Right lobe of liver (tissue), 6 donors: ENCODE results near the gene SCG2. TPM values are rescaled to one million over a fixed set of nuclear protein-coding genes. Genes with fewer than 3 reads are reported as not detected.

Source experiments
- ATAC-seq, 4 donors: fragments of 200-7000 bp; cut with Tn5 transposase; one replicate each; pipeline ENCODE4 v1.9.1; 2020; ENCODE audit warnings: mild to moderate bottlenecking in 4 of 4, moderate library complexity in 4 of 4
- DNase-seq, 3 donors: peaks; one replicate each; pipeline ENCODE4 v3.0.0-alpha.2; 2020
- H3K27ac ChIP-seq, 3 donors: fragments of 200-600 bp; one replicate each; pipeline ENCODE4 v1.8.0; 2022
- H3K27me3 ChIP-seq, 2 donors: fragments of 200-600 bp; one replicate each; pipeline ENCODE4 v1.8.0; 2022
- H3K36me3 ChIP-seq, 4 donors: fragments of 200-600 bp; sonication (generic) in 1 of 4; one replicate each; pipeline versions ENCODE4 v1.5.1 to v1.8.0; 2017 to 2022; ENCODE audit warnings: control low read depth in 1 of 4
- H3K4me1 ChIP-seq, 4 donors: fragments of 200-600 bp; sonication (generic) in 1 of 4; one replicate each; pipeline versions ENCODE4 v1.5.1 to v1.8.0; 2017 to 2022; ENCODE audit warnings: control low read depth in 1 of 4
- H3K4me3 ChIP-seq, 3 donors: fragments of 200-600 bp; one replicate each; pipeline ENCODE4 v1.8.0; 2022
- H3K9me3 ChIP-seq, 4 donors: fragments of 200-600 bp; sonication (generic) in 1 of 4; one replicate each; pipeline versions ENCODE4 v1.5.1 to v1.8.0; 2017 to 2022; ENCODE audit warnings: control low read depth in 1 of 4
- CTCF ChIP-seq, 4 donors: fragments of 200-600 bp in 3 of 4; fragments of 450-650 bp in 1 of 4; IDR thresholded peaks; one replicate each; pipeline versions ENCODE4 v1.5.1 to v1.8.0; 2016 to 2022; ENCODE audit warnings: antibody characterized with exemption in 4 of 4, mild to moderate bottlenecking in 2 of 4
- POLR2A ChIP-seq: fragments of 450-650 bp; IDR thresholded peaks from one replicate; pipeline ENCODE4 v1.6.1; 2017; ENCODE audit warnings: antibody characterized with exemption, mild to moderate bottlenecking
- whole genome bisulfite sequencing: methylation state at CpG from one replicate; pipeline ENCODE4 v1.1.6; 2018; ENCODE audit warnings: low coverage, low lambda C conversion rate; ENCODE audit not compliant: insufficient coverage; ENCODE audit errors: missing lambda C conversion rate; 5-methylcytosine and 5-hydroxymethylcytosine counted together
- intact Hi-C, 2 donors: fragments of 100-400 bp; cut with DNase I; formaldehyde crosslinking; loops; one replicate each; pipeline versions ENCODE4 v1.11.2 to v1.14.1; 2022
- total RNA-seq, 6 experiments: library from RNA; depleted of rRNA in 2 of 6; stranded (reverse); fragments of >200 nt in 2 of 6; fragmentation: NEBNext Ultra II Directional in 3 of 6; extraction: Animal tissue kit (Norgen Biotek cat#: 25700) in 3 of 6; gene quantifications; one replicate each; pipeline versions ENCODE4 v1.1.0 to v1.2.4, GENCODE V29; 2016 to 2023
- donor health status: DM: no; HTN: yes; CAD: no.
- donor health status: DM: no; HTN: no; CAD: no.
- donor health status: DM: no; HTN: no; CAD: no.
- donor health status: DM: no; HTN: yes; CAD: no.
- donor health status: DM: no; HTN: yes; CAD: no.

Gene SCG2
- total RNA-seq, 6 experiments from 2014 or later = not detected

- Histone ChIP-seq H3K4me1 (no peaks in the 10 kb centered on the region), H3K27me3 (no peaks in the 10 kb centered on the region), H3K9me3 (no peaks in the 10 kb centered on the region), H3K36me3 (no peaks in the 10 kb centered on the region), H3K27ac (no peak overlapping the region), H3K4me3 (no peak overlapping the region)
- ATAC-seq (no peak), DNase-seq (no peak)
- intact Hi-C loops = no loop called here
- TF ChIP-seq POLR2A (no peak), CTCF (IDR thresholded peaks at IDR 0.05) (no peak)
- WGBS = no CpG with 5 or more reads among the region's 5 CpGs
Measured at GRCh38 chr2:223582001-223582400, 20.2 kb downstream of the SCG2 start.

- Histone ChIP-seq H3K9me3 (no peaks in the 10 kb centered on the region), H3K27me3 (no peaks in the 10 kb centered on the region), H3K27ac (no peak overlapping the region), H3K4me1 (no peaks in the 10 kb centered on the region), H3K4me3 (no peak overlapping the region), H3K36me3 (no peaks in the 10 kb centered on the region)
- TF ChIP-seq POLR2A (no peak), CTCF (IDR thresholded peaks at IDR 0.05) (no peak)
- DNase-seq (no peak), ATAC-seq (no peak)
- 49% methylated on average over 6 of the region's 6 CpGs for WGBS
- intact Hi-C loops = no loop called here
Measured at GRCh38 chr2:223580951-223581350, 21.2 kb downstream of the SCG2 start.

- no peak for ATAC-seq
- no peaks in the 10 kb centered on the region for H3K36me3 ChIP-seq
- DNase-seq = no peak
- no peaks in the 10 kb centered on the region for H3K27me3 ChIP-seq
- no peak overlapping the region for H3K4me3 ChIP-seq
- 74% methylated on average over 1 of the region's 1 CpG for WGBS
- no peak for TF ChIP-seq POLR2A
- TF ChIP-seq CTCF (IDR thresholded peaks at IDR 0.05) = no peak
- no peaks in the 10 kb centered on the region for H3K4me1 ChIP-seq
- no peak overlapping the region for H3K27ac ChIP-seq
- intact Hi-C loops = no loop called here
- H3K9me3 ChIP-seq = no peaks in the 10 kb centered on the region
Measured at GRCh38 chr2:223578846-223579245, 23.3 kb downstream of the SCG2 start.

- no peaks in the 10 kb centered on the region for H3K27me3 ChIP-seq
- no peak for TF ChIP-seq CTCF (IDR thresholded peaks at IDR 0.05)
- TF ChIP-seq POLR2A = no peak
- ATAC-seq (no peak), DNase-seq (no peak)
- no peaks in the 10 kb centered on the region for H3K36me3 ChIP-seq
- intact Hi-C loops = no loop called here
- H3K9me3 ChIP-seq = no peaks in the 10 kb centered on the region
- WGBS = 58% methylated on average over 5 of the region's 5 CpGs
- no peak overlapping the region for H3K27ac ChIP-seq
- H3K4me3 ChIP-seq = no peak overlapping the region
- H3K4me1 ChIP-seq = no peaks in the 10 kb centered on the region
Measured at GRCh38 chr2:223576873-223577272, 25.3 kb downstream of the SCG2 start.

GRCh38 chr2:223570784-223571183, 31.4 kb downstream of the SCG2 start:
- WGBS = 66% methylated on average over 2 of the region's 2 CpGs
- Histone ChIP-seq H3K9me3 (no peaks in the 10 kb centered on the region), H3K4me1 (no peaks in the 10 kb centered on the region), H3K27me3 (no peaks in the 10 kb centered on the region), H3K4me3 (no peak overlapping the region), H3K27ac (no peak overlapping the region), H3K36me3 (no peaks in the 10 kb centered on the region)
- intact Hi-C loops = no loop called here
- TF ChIP-seq POLR2A = no peak
- TF ChIP-seq CTCF (IDR thresholded peaks at IDR 0.05) = no peak
- ATAC-seq = no peak
- DNase-seq = no peak
